Measurements from ENCODE around the gene ATG4A. TPM values are rescaled to one million over a fixed set of nuclear protein-coding genes. Genes with fewer than 3 reads are reported as not detected.
A peak's percentile ranks its signal among the peaks of the same experiment; 100 is the strongest.

ATG4A gene
- total RNA-seq, 4 donors from 2014 or later: 9.9 to 27.5 (median 17.3) TPM

- Histone ChIP-seq H3K27ac (no peak overlapping the region), H3K4me3 (no peak overlapping the region), H3K4me1 (no peaks in the 10 kb centered on the region), H3K9me3 (no peaks in the 10 kb centered on the region), H3K36me3 (no peaks in the 10 kb centered on the region), H3K27me3 (no peaks in the 10 kb centered on the region)
- DNase-seq: no peak
- no peak for TF ChIP-seq CTCF (IDR thresholded peaks at IDR 0.05)
- no peak for TF ChIP-seq POLR2A (IDR thresholded peaks at IDR 0.05)
Observed at GRCh38 chrX:108160309-108160708, 68.7 kb downstream of the ATG4A start.

GRCh38 chrX:108162265-108162664 is 70.7 kb downstream of the ATG4A start:
- no peaks in the 10 kb centered on the region for H3K9me3 ChIP-seq
- no peak overlapping the region for H3K4me3 ChIP-seq
- H3K27ac ChIP-seq: no peak overlapping the region
- no peak for DNase-seq
- H3K4me1 ChIP-seq: no peaks in the 10 kb centered on the region
- TF ChIP-seq CTCF (IDR thresholded peaks at IDR 0.05): no peak
- TF ChIP-seq POLR2A (IDR thresholded peaks at IDR 0.05): no peak
- no peaks in the 10 kb centered on the region for H3K27me3 ChIP-seq
- H3K36me3 ChIP-seq: no peaks in the 10 kb centered on the region

- H3K9me3 ChIP-seq: no peaks in the 10 kb centered on the region
- no peaks in the 10 kb centered on the region for H3K36me3 ChIP-seq
- DNase-seq: no peak
- TF ChIP-seq CTCF (IDR thresholded peaks at IDR 0.05) (no peak), POLR2A (IDR thresholded peaks at IDR 0.05) (no peak)
- H3K4me1 ChIP-seq: no peaks in the 10 kb centered on the region
- H3K27ac ChIP-seq: no peak overlapping the region
- no peak overlapping the region for H3K4me3 ChIP-seq
- H3K27me3 ChIP-seq: no peaks in the 10 kb centered on the region
Observed at GRCh38 chrX:108163333-108164082, 71.9 kb downstream of the ATG4A start.

- H3K4me3 ChIP-seq: no peak overlapping the region
- DNase-seq: no peak
- no peak overlapping the region for H3K27ac ChIP-seq
- no peaks in the 10 kb centered on the region for H3K4me1 ChIP-seq
- TF ChIP-seq CTCF (IDR thresholded peaks at IDR 0.05): peak in 1 of 6 experiments; percentile 9
- no peak for TF ChIP-seq POLR2A (IDR thresholded peaks at IDR 0.05)
- H3K9me3 ChIP-seq: no peaks in the 10 kb centered on the region
- no peaks in the 10 kb centered on the region for H3K36me3 ChIP-seq
- H3K27me3 ChIP-seq: no peaks in the 10 kb centered on the region
Observed at GRCh38 chrX:108165383-108166111, 74.0 kb downstream of the ATG4A start.

- H3K4me1 ChIP-seq: no peaks in the 10 kb centered on the region
- no peaks in the 10 kb centered on the region for H3K9me3 ChIP-seq
- DNase-seq: no peak
- H3K27ac ChIP-seq: no peak overlapping the region
- no peaks in the 10 kb centered on the region for H3K36me3 ChIP-seq
- TF ChIP-seq POLR2A (IDR thresholded peaks at IDR 0.05): no peak
- no peak for TF ChIP-seq CTCF (IDR thresholded peaks at IDR 0.05)
- H3K4me3 ChIP-seq: no peak overlapping the region
- no peaks in the 10 kb centered on the region for H3K27me3 ChIP-seq
Observed at GRCh38 chrX:108167211-108167872, 75.8 kb downstream of the ATG4A start.
